HG03520 (cell line): ENCODE results near the gene VPREB3.
"Not testable (repeated sequence)": the region's sequence is repeated elsewhere in the genome, so short reads cannot be mapped to it uniquely, and the experiment has no call there.

Experiments used
- ATAC-seq: cut with Tn5 transposase; IDR thresholded peaks from one replicate; pipeline ENCODE4 v1.9.1; 2021; ENCODE audit warnings: mild to moderate bottlenecking, moderate library complexity; ENCODE audit not compliant: unreplicated experiment

Gene VPREB3

DNA sequence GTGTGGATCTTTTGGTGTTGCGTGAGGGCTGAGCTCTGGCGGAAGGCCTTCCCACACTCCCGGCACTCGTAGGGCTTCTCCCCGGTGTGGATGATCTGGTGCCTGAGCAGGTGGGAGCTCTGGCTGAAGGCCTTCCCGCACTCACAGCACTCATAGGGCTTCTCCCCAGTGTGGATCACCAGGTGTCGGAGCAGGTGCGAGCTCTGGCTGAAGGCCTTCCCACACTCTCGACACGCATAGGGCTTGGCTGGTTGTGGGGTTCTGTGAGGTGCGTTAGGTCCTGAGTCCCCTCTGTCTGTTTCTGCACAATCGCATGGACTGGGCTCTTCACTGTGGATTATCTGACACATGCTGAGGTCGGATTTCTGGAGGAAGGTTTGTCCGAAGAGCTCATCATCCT lies 9.7 kb downstream of the VPREB3 start:
- ATAC-seq, result no peak

GRCh38 chr22:23744001-23744400 lies 10.2 kb downstream of the VPREB3 start:
- no peak for ATAC-seq

GRCh38 chr22:23743303-23743705 lies 10.9 kb downstream of the VPREB3 start:
- ATAC-seq, result no peak

DNA sequence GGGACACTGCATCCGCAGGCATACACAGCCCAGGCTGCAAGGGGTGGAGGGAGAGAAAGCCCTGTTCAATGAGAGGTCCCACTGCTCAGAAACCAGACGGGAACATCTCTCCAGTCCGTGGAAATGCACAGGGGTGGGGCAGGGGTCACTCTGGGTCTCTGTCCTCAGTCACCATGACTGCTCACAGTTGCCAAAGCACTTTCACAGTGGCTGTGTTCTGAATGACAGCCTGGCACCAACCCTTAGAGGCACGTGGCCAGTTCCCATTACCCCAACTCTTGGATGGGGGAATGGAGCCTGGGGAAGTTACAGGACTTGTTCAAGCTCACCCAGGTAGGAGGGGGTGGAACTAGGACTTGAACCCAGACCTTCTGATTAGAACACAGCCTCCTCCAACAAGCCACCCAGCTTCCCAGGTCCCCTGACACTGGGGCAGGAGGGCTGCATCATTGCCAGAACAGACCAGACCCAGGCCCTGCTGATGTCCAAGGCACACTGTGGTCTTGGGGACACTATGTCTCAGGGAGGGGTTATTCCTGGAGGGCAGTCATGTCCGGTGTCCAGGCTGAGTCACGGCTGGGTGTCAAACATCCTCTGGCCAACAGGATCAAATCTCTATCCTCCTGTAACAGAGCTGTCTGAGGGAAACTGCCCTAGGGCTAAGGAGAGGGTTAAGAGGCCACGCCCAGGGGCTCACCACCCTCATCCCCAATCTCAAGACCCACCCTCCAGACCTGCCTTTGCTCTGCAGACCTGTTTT lies 11.5 kb downstream of the VPREB3 start:
- ATAC-seq, result no peak

DNA sequence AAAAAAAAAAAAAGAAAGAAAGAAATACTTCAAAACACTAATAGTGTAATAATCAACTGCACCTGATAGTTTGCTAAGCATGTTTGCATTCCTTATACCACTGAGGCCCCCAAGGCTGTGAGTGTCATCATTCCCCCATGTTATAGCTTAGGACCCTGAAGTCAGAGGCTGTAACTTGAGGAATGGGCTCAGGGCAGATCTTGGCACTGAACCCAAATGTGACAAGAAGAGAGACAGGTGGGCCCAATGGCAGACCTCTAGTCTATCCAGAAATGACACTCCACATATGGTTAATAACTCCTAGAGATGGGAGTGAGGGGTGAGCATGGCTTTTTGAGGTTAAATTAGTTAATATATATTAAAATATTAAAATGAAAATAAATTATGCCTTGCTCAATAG lies 16.5 kb downstream of the VPREB3 start:
- no peak for ATAC-seq

GRCh38 chr22:23728108-23728507 lies 26.1 kb downstream of the VPREB3 start:
- ATAC-seq, result not testable (repeated sequence)

- ATAC-seq, result no peak
Measured at GRCh38 chr22:23722724-23723123, 31.5 kb downstream of the VPREB3 start.

GRCh38 chr22:23722160-23722559 lies 32.1 kb downstream of the VPREB3 start:
- no peak for ATAC-seq

DNA sequence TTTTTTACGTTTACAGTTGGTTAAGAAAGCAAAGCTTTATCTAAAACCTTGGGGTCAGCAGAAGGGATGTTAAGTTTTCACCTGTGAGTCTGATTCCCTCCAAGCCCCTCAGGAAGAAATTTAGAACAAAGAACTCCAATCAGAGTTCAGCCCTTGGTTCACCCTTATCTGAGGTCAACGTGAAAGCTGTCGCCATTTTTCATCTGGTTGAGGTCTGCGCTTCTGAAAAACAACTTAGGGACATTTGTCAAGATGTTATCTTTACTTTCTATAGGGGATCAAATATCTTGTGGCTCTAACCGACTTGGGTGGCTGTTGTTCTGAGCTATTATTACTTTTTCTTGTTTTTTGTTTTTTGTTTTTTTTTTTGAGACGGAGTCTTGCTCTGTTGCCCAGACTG lies 33.4 kb downstream of the VPREB3 start:
- no peak for ATAC-seq

GRCh38 chr22:23718371-23719165 lies 35.7 kb downstream of the VPREB3 start:
- ATAC-seq, result no peak

DNA sequence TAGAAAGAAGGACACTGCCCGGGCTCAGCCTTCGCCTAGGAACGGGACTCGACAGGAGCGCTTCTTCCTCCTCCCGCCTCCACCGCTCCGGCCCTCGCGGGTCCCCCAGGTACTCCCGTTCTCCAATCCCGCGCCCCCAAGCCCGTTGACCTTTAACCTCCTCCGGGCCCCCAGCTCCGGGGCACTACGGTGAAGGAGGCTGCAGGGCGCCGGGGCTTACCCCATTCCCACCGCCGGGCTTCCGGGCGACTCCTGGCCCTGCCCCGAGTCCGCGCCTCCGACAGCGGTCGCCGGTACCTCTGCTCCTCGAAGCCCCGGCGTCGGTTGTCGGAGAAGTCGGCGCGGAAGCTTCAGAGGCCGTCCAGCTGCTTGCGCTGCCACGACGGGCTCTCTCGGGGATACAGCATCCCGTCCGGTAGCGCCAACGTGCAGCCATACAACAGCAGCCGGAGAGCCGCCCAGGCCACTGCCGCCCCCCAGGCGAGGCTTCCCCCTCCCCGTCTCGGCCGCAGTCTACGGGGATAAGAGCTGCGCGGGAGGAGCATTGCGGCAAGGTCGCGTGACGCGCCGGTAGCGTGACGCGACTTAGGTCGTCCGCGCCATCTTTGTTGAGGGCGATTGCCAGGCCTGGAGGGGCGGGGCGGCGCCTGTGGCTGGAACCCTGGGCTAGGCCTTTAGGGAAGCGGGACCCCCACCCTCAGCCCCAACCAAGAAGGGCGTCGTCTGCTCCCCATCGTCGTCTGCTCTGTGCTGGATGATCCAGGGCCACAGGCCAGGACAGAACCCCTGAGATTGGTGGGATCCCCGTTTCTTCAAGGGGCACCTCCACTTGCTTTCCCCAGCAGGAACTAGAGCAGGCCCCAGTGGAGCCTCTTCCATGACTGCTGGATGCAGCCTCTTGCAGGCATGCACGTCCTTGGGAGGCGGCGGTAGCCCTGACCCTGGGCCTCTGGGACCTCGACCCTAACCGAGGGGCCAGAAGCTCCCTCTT lies 37.1 kb downstream of the VPREB3 start:
- no peak for ATAC-seq

DNA sequence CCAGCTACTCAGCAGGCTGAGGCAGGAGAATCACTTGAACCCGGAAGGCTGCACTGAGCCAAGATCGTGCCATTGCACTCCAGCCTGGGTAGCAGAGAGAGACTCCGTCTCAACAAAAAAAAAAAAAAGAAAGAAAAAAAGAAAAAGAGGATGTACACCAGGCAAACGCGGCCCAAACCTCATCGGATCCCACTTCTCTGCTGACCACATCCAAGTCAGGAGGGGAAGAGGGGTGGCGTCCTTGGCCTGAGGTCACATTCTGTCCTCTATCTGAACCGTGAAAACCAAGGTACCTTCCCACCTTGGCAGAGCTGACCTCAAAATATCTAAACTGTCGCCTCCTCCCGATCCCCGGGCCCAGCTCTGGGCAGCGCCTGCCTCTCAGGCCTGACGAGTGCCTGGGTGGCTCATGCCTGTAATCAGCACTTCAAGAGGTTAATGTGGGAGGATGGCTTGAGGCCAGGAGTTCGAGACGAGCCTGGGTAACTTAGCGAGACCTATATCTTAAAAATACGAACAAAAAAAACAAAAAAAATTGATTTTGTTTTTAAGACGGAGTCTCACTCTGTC lies 38.3 kb downstream of the VPREB3 start:
- no peak for ATAC-seq

DNA sequence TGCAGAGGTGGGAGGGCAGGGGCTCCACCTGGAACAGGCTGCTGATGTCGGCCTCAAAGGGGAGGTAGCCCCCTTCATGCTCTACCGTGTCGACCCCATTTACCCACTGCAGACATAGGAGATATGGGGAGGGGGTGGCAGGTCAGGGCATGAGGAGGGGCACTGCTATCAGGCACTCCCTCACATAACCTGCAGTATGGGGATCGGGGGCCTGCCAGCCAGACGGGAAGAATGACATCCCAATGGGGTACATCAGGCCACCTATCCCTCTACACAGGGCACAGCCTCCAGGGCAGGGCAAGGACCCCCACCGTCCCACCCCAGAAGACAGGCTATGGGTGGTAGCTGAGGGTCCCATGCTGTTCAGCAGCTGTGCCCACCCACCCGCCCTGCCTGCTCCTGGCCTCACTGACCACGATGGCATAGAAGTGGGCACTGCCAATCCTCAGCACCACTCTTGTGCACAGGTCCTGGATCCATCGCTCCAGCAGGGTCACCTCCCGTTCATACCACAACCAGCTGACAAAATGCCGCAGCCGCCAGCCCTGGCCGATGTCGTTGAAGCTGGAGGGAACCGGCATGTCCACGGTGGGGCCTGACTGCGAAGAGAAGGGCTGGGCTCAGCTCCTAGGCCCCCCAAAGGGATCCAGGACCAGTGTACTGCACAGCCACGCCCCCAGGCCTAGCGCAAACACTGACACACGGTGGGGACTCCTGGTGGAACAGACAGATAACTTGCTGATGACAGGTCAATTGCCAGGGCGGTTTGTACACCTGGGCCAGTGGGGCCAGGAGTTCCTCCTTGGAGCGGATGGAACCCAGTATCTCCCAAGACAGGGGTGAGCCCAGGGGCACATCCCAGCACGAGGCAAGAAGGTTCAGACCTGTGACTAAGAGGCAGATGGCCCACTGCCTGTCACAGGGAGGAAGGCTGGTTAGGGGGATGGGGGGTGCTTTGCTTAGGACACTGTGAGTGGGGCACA lies 39.3 kb downstream of the VPREB3 start:
- no peak for ATAC-seq

GRCh38 chr22:23713696-23714595 lies 40.3 kb downstream of the VPREB3 start:
- no peak for ATAC-seq

DNA sequence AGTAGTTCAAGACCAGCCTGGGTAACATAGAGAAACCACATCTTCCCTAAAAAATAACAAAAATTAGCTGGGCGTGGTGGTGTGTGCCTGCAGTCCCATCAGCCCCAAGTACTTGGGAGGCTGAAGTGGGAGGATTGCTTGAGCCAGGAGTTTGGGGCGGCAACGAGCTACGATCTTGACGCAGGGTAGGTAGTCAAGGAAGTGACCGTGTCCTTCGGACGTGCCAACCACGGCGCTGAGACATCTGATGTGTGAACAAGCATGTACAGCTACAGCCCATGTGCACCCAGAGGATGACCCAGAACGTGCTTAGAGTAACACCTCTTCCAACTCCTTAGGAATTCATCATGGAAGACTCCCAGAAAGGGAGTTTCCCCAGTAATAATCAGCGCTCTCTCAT lies 42.0 kb downstream of the VPREB3 start:
- no peak for ATAC-seq

- no peak for ATAC-seq
Measured at GRCh38 chr22:23709107-23709506, 45.1 kb downstream of the VPREB3 start.

DNA sequence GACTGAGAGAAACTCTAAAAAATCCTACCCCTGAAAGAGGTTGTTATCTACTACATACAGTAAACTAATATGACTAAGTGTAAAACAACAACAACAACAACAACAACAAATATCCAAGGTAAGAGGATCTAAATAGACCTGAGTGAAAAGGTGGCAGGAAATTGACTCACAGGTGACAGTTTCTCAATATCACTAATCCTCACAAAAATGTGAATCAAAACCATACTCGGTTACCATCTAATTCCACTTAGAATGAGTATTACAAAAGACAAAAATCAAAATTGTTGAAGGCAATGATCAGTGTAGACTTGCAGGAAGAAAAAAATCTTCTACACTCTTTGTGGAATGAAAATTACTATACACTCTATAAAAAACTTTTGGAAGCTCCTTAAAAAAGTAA lies 46.0 kb downstream of the VPREB3 start:
- no peak for ATAC-seq

DNA sequence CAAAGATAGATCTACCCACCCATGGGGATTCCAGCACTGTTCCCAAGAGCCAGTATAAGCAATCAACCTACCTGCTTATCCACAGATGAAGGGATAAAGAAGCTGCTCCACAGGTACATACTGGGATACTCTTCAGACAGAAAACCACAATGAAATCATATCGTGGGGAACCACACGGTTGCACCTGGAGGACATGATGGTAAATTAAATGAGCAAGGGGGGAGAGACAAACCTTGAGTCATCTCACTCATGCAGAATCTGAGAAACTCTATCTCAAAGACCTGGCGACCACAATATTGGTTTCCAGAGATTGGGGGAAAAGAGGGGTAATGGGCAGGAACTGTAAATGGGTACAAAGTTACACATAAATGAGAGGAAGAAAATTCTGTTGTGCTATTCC lies 48.9 kb downstream of the VPREB3 start:
- no peak for ATAC-seq

DNA sequence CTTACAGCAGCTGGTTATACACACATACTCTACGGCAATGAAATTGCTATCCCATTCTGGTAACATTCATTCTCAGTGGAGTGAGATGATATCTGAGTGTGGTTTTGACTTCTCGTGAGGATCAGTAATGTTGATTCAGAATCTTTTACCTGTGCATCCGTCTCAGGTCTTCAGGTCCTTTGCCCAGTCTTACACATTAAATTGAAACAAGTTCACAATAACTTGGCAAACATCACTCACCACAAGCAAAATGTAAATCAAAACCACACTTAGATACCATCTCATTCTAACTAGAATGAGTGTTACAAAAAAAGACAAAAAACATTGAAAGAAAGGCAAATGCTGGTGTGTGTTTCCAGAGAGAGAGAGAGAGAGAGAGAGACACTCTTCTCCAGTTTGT lies 49.4 kb downstream of the VPREB3 start:
- ATAC-seq, result no peak
